Activated naive CD8-positive, alpha-beta T cell (primary cell): ENCODE data around the gene ATG3.
A peak's percentile ranks its signal among the peaks of the same experiment; 100 is the strongest.
"Not testable (repeated sequence)": the region's sequence is repeated elsewhere in the genome, so short reads cannot be mapped to it uniquely, and the experiment has no call there.

Source experiments
- H3K27ac Mint-ChIP-seq: one replicate; pipeline ENCODE4 v1.8.0; 2021; ENCODE audit warnings: mixed read lengths
- H3K27me3 Mint-ChIP-seq: one replicate; pipeline ENCODE4 v1.8.0; 2021; ENCODE audit warnings: mixed read lengths
- H3K36me3 Mint-ChIP-seq: one replicate; pipeline ENCODE4 v1.8.0; 2021; ENCODE audit warnings: mixed read lengths
- H3K4me1 Mint-ChIP-seq: one replicate; pipeline ENCODE4 v1.8.0; 2021; ENCODE audit warnings: low read depth, mixed read lengths
- H3K4me3 Mint-ChIP-seq: one replicate; pipeline ENCODE4 v1.8.0; 2021; ENCODE audit warnings: mild to moderate bottlenecking, mixed read lengths
- H3K9me3 Mint-ChIP-seq: one replicate; pipeline ENCODE4 v1.8.0; 2021; ENCODE audit warnings: low read depth, mixed read lengths

Gene ATG3

GRCh38 chr3:112498914-112499711, 62.6 kb downstream of the ATG3 start, which contains the start of gene BTLA:
Gene BTLA, minus strand, starts transcription at chr3:112499472. Its CDS starts 114 bp downstream, at chr3:112499358.
- no peaks in the 10 kb centered on the region for H3K27me3 Mint-ChIP-seq
- no peaks in the 10 kb centered on the region for H3K9me3 Mint-ChIP-seq
- peaks cover 14% of the 10 kb centered on the region for H3K36me3 Mint-ChIP-seq
- peak within 1 kb of the TSS; percentile 91 for H3K27ac Mint-ChIP-seq
- peak within 1 kb of the TSS; percentile 95 for H3K4me3 Mint-ChIP-seq
- H3K4me1 Mint-ChIP-seq: peaks cover 58% of the 10 kb centered on the region

DNA sequence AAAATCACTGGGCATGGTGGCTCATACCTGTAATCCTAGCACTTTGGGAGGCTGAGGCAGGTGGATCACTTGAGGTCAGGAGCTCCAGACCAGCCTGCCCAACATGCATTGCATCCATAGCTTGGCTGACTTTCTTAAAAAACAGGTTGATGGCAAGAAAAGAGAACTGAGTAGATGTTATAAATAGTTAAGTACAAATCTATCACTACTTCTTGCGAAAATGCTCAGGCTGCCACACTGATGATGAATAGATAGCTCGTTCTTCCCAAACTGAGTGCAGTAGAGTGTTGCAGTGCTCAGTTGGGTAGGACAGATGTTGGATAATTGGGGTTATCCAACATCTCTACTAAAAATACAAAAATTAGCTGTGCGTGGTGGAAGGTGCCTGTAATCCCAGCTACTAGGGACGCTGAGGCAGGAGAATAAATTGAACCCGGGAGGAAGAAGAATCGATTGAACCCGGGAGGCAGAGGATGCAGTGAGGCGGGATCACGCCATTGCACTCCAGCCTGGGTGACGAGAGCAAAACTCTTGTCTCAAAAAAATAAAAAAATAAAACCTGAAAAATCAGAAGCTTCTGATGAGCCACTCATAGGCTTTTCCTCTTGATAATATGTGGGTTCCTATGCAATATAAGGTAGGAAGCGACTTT, 63.7 kb downstream of the ATG3 start:
- Mint-ChIP-seq H3K4me1 (peaks cover 65% of the 10 kb centered on the region), H3K36me3 (peaks cover 16% of the 10 kb centered on the region), H3K27me3 (no peaks in the 10 kb centered on the region), H3K4me3 (peak overlapping the region; percentile 95), H3K9me3 (no peaks in the 10 kb centered on the region), H3K27ac (peak overlapping the region; percentile 91)

GRCh38 chr3:112496366-112497067, 65.2 kb downstream of the ATG3 start:
- H3K9me3 Mint-ChIP-seq: no peaks in the 10 kb centered on the region
- peaks cover 77% of the 10 kb centered on the region for H3K4me1 Mint-ChIP-seq
- peaks cover 22% of the 10 kb centered on the region for H3K36me3 Mint-ChIP-seq
- peak overlapping the region; percentile 85 for H3K27ac Mint-ChIP-seq
- peak overlapping the region; percentile 84 for H3K4me3 Mint-ChIP-seq
- H3K27me3 Mint-ChIP-seq: no peaks in the 10 kb centered on the region

- peak overlapping the region; percentile 85 for H3K27ac Mint-ChIP-seq
- not testable (repeated sequence) for H3K27me3 Mint-ChIP-seq, H3K9me3 Mint-ChIP-seq
- H3K36me3 Mint-ChIP-seq: peaks cover 24% of the 10 kb centered on the region
- H3K4me3 Mint-ChIP-seq: peak overlapping the region; percentile 84
- H3K4me1 Mint-ChIP-seq: peaks cover 83% of the 10 kb centered on the region
These were observed 67.4 kb downstream of the ATG3 start for GRCh38 chr3:112494448-112494767.

- Mint-ChIP-seq H3K9me3 (no peaks in the 10 kb centered on the region), H3K4me3 (peak overlapping the region; percentile 53), H3K4me1 (peaks cover 80% of the 10 kb centered on the region), H3K36me3 (peaks cover 30% of the 10 kb centered on the region), H3K27ac (peak overlapping the region; percentile 61), H3K27me3 (no peaks in the 10 kb centered on the region)
These were observed 69.6 kb downstream of the ATG3 start for GRCh38 chr3:112492124-112492523.

DNA sequence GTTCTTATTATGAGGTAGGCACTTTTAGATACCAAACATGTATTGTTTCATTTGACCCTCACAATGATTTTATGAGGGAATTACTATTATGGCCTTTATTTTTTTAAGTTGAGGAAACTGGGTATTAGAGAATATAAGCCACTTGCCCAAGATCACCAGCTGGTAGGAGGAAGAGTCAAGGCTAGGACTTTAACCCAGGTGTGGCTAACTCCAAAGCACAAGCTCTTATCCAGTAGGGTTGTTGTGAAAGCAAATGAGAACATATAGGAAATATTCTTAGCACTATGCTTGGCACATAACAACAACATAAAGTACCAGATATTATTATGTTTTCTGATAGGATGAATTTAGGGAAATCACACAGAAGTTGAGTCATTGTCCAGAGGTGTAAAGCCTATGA, 70.4 kb downstream of the ATG3 start:
- Mint-ChIP-seq H3K27ac (peak overlapping the region; percentile 61), H3K9me3 (no peaks in the 10 kb centered on the region), H3K36me3 (peaks cover 30% of the 10 kb centered on the region)

GRCh38 chr3:112489674-112490479, 71.9 kb downstream of the ATG3 start:
- H3K27me3 Mint-ChIP-seq: no peaks in the 10 kb centered on the region
- peak overlapping the region; percentile 67 for H3K4me3 Mint-ChIP-seq
- peaks cover 70% of the 10 kb centered on the region for H3K4me1 Mint-ChIP-seq
- H3K27ac Mint-ChIP-seq: peak overlapping the region; percentile 61
- peaks cover 25% of the 10 kb centered on the region for H3K36me3 Mint-ChIP-seq
- H3K9me3 Mint-ChIP-seq: no peaks in the 10 kb centered on the region

More for the DNA sequence above, 70.4 kb downstream of the ATG3 start:
- H3K4me1 Mint-ChIP-seq: peaks cover 80% of the 10 kb centered on the region
- H3K4me3 Mint-ChIP-seq: peak overlapping the region; percentile 53
- no peaks in the 10 kb centered on the region for H3K27me3 Mint-ChIP-seq

GRCh38 chr3:112486811-112487505, 74.8 kb downstream of the ATG3 start:
- Mint-ChIP-seq H3K4me3 (no peak overlapping the region), H3K9me3 (no peaks in the 10 kb centered on the region), H3K4me1 (peaks cover 70% of the 10 kb centered on the region), H3K36me3 (peaks cover 16% of the 10 kb centered on the region), H3K27me3 (no peaks in the 10 kb centered on the region), H3K27ac (peak overlapping the region; percentile 50)

DNA sequence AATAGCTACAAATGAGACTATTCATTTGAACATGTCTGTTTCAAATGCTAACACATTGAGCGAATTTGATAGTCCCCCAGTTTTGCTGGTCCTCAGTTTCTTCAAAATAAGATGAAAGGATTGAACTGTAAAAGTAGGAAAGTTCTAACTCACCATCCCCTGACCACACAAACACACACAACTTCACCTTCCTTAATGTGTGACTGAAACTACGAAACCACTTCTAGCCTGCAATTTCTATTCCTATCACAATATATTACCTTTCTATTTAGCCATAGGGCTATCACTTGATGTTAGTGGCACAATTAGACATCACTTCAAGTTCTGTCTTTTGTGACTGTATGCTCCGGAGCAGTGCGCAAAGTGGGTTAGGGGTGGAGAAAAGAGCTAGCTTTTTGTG, 77.4 kb downstream of the ATG3 start:
- H3K4me1 Mint-ChIP-seq: peaks cover 68% of the 10 kb centered on the region
- peaks cover 23% of the 10 kb centered on the region for H3K36me3 Mint-ChIP-seq

GRCh38 chr3:112482675-112483074, 79.1 kb downstream of the ATG3 start:
- Mint-ChIP-seq H3K27me3 (no peaks in the 10 kb centered on the region), H3K4me1 (peaks cover 70% of the 10 kb centered on the region), H3K9me3 (peaks cover 3% of the 10 kb centered on the region), H3K27ac (peak overlapping the region; percentile 64), H3K4me3 (peak overlapping the region; percentile 54), H3K36me3 (peaks cover 22% of the 10 kb centered on the region)

More for the DNA sequence above, 77.4 kb downstream of the ATG3 start:
- Mint-ChIP-seq H3K27ac (peak overlapping the region; percentile 4), H3K4me3 (no peak overlapping the region), H3K9me3 (peaks cover 3% of the 10 kb centered on the region), H3K27me3 (no peaks in the 10 kb centered on the region)
